PFSK-1 (cell line): ENCODE measurements around the gene KLF7.

Experiments used
- FOXP2 ChIP-seq: optimal IDR thresholded peaks from 2 replicates; pipeline ENCODE3; 2011; ENCODE audit warnings: borderline replicate concordance, control low read depth, inconsistent platforms; ENCODE audit not compliant: insufficient read depth; ENCODE audit errors: extremely low read length, extremely low read depth
- POLR2AphosphoS5 ChIP-seq: IDR thresholded peaks from 2 replicates; pipeline ENCODE4 v1.6.1; 2012; ENCODE audit warnings: low read depth, mild to moderate bottlenecking, control low read depth, low read length, moderate library complexity
- REST ChIP-seq, 2 experiments: IDR thresholded peaks; 2 replicates each; pipeline versions ENCODE4 v1.6.1 to v1.8.0; 2011 to 2012; ENCODE audit warnings: low read depth in 2 of 2, low read length in 2 of 2, control low read depth in 1 of 2, inconsistent platforms in 1 of 2, mild to moderate bottlenecking in 1 of 2, moderate library complexity in 1 of 2; ENCODE audit not compliant: insufficient read depth in 1 of 2
- SIN3A ChIP-seq: IDR thresholded peaks from 2 replicates; pipeline ENCODE4 v1.6.1; 2012; ENCODE audit warnings: mild to moderate bottlenecking, low read length, moderate library complexity, borderline replicate concordance; ENCODE audit not compliant: insufficient read depth
- TAF1 ChIP-seq: IDR thresholded peaks from 2 replicates; pipeline ENCODE4 v1.6.1; 2012; ENCODE audit warnings: low read length, control low read depth, borderline replicate concordance; ENCODE audit not compliant: insufficient read depth

Gene KLF7

GRCh38 chr2:207155516-207156444, 10.0 kb downstream of the KLF7 start:
- TF ChIP-seq REST (IDR thresholded peaks at IDR 0.05; ENCODE audit: insufficient read depth in 1 of 2, low read depth in 2 of 2, low read length in 2 of 2) = no peak
- no peak for TF ChIP-seq SIN3A
- TF ChIP-seq POLR2AphosphoS5 = no peak
- no peak for TF ChIP-seq TAF1
- no peak for TF ChIP-seq FOXP2

- no peak for TF ChIP-seq REST (IDR thresholded peaks at IDR 0.05; ENCODE audit: insufficient read depth in 1 of 2, low read depth in 2 of 2, low read length in 2 of 2)
- TF ChIP-seq TAF1 = no peak
- no peak for TF ChIP-seq FOXP2
- no peak for TF ChIP-seq POLR2AphosphoS5
- no peak for TF ChIP-seq SIN3A
Measured at GRCh38 chr2:207154556-207155510, 10.9 kb downstream of the KLF7 start.

- TF ChIP-seq REST (IDR thresholded peaks at IDR 0.05; ENCODE audit: insufficient read depth in 1 of 2, low read depth in 2 of 2, low read length in 2 of 2) (no peak), TAF1 (no peak), POLR2AphosphoS5 (no peak), FOXP2 (no peak), SIN3A (no peak)
Measured at GRCh38 chr2:207153266-207153975, 12.3 kb downstream of the KLF7 start.

GRCh38 chr2:207151048-207151447, 14.7 kb downstream of the KLF7 start:
- TF ChIP-seq TAF1 (no peak), POLR2AphosphoS5 (no peak), SIN3A (no peak), FOXP2 (no peak), REST (IDR thresholded peaks at IDR 0.05; ENCODE audit: insufficient read depth in 1 of 2, low read depth in 2 of 2, low read length in 2 of 2) (no peak)
